ENCODE data around the gene KCND1. TPM values are rescaled to one million over a fixed set of nuclear protein-coding genes. Genes with fewer than 3 reads are reported as not detected.

The KCND1 gene
- total RNA-seq: 1.3 TPM in 2 replicates

DNA sequence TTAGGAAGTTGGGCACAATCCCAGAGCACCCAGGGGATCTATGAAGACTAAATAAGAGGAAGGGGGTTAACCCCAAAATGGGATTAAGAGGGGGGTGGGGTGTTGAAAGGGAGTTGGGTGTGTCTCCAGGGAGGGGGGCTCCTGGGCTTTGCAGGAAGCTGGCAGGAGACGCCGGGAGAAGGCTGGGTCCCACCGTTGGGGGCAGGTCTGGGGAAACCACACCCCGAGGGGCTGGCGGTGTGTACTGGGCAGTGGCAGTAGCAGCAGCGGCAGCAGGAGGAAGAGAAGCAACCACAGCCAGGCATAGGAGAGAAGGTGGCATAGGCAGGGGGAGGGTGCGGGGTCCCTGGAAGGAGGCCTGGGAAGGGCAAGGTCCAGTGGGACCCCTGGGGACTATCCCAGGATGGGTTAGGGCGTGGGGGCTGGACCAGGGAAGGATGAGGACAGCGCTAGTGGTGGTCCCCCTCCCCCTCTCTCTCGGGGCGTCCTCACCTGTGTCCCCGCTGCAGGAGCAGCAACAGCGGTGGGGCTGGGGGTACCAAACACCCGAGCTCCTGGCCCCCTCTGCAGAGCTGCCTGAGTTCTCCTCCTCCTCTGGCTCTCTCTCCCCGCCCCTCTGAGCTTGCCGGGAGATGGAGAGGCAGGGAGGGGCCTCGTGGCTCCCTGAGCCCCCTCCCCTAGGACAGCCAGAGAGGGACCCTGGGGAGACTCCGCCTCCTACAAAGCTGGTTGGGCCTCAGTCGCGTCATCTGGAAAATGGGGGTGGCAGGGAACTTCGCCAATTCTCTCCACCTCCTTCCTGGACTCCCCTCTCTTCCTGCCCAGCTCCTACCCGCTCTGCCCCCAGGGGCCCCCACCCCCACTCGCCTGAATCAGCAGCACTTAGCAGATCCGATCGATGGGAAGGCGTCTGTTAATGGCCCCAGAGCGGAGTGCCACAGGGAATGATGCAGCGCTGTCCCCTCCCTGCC lies at the start of gene KCND1:
Gene KCND1 (minus strand): TSS at position 596 of the 971 bp plus-strand sequence. CDS start 1,573 bp downstream, outside the sequence.

DNA sequence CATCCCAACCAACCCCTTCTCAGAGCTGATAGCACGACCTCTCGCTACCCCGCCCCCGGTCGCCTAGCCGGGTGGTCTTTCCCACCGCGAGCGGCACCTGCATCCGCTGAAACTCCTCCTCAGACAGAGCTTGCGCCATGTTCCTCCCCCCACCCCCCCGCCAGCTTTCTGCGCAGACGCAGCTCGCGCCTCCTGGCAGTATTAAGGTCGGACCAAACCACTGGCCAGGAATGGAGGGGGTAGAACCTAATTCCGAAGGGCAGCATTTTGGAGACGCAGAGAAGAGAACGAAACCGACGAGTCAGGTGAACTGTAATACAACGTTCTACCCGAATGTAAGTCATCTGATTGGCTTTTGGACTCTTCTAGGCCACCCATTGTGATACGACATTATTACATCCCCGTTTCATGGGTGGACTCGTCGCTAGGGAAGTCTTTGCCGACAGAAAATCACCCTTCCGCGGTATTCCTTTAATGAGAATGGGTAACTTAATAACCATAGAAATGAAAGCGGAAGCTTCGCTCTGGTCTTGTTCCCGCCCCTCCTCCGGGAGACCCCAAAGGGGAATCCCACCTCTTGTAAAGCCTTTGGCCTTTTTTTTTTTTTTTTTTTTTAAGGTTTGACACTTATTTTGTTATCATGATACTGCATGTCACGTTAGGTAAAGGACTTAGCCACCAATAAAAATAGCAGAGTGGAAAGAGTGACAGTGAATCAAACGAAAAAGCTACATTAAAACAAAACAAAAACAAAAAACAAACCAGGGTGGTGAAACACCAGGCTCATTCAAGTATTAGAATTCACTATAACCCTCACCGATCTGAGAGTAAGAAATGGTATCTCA lies 30.7 kb upstream of the KCND1 start, which contains the start of gene GRIPAP1:
Gene GRIPAP1 (minus strand): TSS at position 174 of the 845 bp plus-strand sequence. CDS start 35 bp downstream, at position 139.

DNA sequence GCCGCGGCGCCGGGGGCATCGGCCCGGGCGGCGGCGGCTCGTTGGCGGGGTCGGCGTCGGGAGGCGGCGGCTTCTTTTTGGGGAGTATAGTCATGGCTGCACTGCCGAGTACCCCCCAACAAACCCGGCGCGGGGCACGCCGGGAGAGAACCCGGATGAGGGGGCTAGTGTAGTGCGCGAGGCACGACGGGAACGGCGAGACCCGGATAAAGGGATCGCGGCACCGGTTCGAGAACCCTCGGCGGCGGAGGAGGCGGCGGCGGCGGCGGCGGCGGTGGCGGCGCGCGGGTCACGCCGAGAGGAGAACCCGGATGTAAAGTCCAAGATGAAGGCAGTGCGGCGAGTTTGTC lies 14.2 kb downstream of the KCND1 start, which contains the start of gene OTUD5:
Gene OTUD5 (minus strand): TSS at position 131 of the 350 bp plus-strand sequence. CDS start 37 bp downstream, at position 94.

DNA sequence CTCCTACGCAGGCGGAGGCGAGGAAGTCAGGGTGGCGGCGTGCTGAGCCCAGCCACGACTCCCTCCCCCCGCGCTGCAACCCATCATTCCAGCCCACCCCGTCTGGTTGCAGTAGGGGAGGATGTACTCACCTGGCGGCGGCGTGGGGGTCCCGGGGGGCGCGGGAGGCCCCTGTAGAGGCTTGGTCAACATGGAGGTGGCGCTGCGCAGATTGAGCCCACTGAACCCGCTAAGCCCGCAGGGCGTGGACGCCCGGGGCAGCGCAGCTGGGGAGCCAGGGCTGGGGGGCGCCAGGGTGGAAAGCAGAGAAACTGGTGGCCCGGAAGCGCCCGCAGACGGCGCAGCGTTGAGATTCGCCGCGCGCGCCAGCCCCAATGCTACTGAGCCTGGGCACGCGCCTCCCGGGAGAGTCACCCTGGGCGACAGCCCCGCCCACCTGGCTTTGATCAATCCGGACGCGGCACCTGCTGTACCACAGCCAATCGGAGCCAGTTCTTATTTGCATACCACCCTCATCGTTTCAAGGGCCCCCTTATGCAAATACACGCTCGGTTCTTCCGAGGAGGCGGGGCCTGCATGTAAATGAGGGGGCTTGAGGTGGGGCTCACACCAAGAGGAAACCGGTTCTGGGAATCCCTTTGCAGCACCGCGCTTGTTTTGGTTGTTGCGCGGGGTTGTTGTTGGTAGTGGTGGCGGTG lies 52.9 kb downstream of the KCND1 start, which contains the start of gene PIM2:
Gene PIM2 (minus strand): TSS at position 382 of the 698 bp plus-strand sequence. CDS start 190 bp downstream, at position 192.

DNA sequence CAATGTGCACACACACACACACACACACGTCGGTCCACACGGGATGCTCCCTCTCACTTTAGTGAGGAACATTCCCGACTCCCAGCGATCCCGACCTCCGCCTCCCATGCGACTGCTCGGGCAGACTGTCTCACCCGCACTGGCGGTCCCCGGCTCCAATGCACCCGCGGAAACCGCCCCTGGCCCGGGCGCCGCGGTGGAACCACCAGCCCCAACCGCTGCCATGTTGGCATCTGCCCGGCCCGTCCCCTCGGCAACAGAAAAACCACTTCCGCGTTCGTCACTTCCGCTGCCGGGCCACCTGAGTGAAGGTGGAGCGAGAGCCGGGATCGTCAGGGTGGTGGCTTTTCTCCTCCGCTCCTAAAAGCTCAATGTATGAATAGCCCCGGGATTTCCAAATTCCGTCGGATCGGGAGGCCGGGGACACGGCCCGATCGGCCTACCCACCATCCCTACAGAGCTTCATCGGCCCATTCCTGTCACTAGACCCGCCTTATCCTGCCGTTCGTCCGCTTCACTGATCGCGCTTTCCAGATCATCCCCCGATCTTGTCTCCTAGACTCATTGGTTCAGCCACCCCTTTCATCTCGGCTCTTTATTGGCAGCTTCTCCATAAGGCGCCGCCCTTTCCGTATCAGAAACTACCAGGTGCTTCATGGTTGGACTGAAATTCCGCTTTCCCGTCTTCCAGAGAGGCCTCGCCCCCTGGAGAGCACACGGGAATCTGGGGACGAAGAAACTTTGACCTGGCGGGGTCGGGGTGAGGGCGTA lies 60.0 kb downstream of the KCND1 start, which contains the start of gene SLC35A2:
Gene SLC35A2 (minus strand): TSS at position 235 of the 771 bp plus-strand sequence. CDS start 10 bp downstream, at position 225.

Other genes with a start within 250 kb of the KCND1 start
- not detected in 2 replicates for gene GLOD5, start 210.1 kb downstream of the KCND1 start, total RNA-seq
- gene GATA1, start 185.3 kb downstream of the KCND1 start, total RNA-seq: not detected in 2 replicates
- gene HDAC6, start 169.8 kb downstream of the KCND1 start, total RNA-seq: 42.8 and 51.6 TPM in 2 replicates
- not detected in 2 replicates for gene ERAS, start 145.3 kb downstream of the KCND1 start, total RNA-seq
- gene PCSK1N, start 136.2 kb downstream of the KCND1 start, total RNA-seq: 0.17 TPM in 1 of 2 replicates, not detected in the other
- 58.7 and 71.3 TPM in 2 replicates for gene TIMM17B, start 74.1 kb downstream of the KCND1 start, total RNA-seq
- gene PQBP1, start 73.9 kb downstream of the KCND1 start, total RNA-seq: 68.1 and 77.9 TPM in 2 replicates
- 30.9 and 35.3 TPM in 2 replicates for gene SLC35A2, start 60.2 kb downstream of the KCND1 start, total RNA-seq
- 10.9 and 11.9 TPM in 2 replicates for gene PIM2, start 52.8 kb downstream of the KCND1 start, total RNA-seq
- 37.0 and 38.7 TPM in 2 replicates for gene OTUD5, start 14.2 kb downstream of the KCND1 start, total RNA-seq
- 10.8 and 11.0 TPM in 2 replicates for gene GRIPAP1, start 30.4 kb upstream of the KCND1 start, total RNA-seq
- 46.1 and 51.9 TPM in 2 replicates for gene TFE3, start 71.5 kb upstream of the KCND1 start, total RNA-seq
- 0.50 and 1.5 TPM in 2 replicates for gene CCDC120, start 87.2 kb upstream of the KCND1 start, total RNA-seq
- gene PRAF2, start 102.2 kb upstream of the KCND1 start, total RNA-seq: 25.6 and 32.1 TPM in 2 replicates
- 45.6 and 47.2 TPM in 2 replicates for gene WDR45, start 108.0 kb upstream of the KCND1 start, total RNA-seq
- 14.6 TPM in 2 replicates for gene GPKOW, start 151.9 kb upstream of the KCND1 start, total RNA-seq
- 1.3 TPM in 2 replicates for gene MAGIX, start 190.9 kb upstream of the KCND1 start, total RNA-seq
- gene PLP2, start 200.1 kb upstream of the KCND1 start, total RNA-seq: 115 and 131 TPM in 2 replicates
- 6.6 and 8.6 TPM in 2 replicates for gene PRICKLE3, start 214.5 kb upstream of the KCND1 start, total RNA-seq
- gene SYP, start 228.3 kb upstream of the KCND1 start, total RNA-seq: 0.15 and 0.17 TPM in 2 replicates